ENCODE measurements around the gene ADRA2B. TPM values are rescaled to one million over a fixed set of nuclear protein-coding genes. Genes with fewer than 3 reads are reported as not detected.

The ADRA2B gene
- total RNA-seq, 1 experiment from 2014 or later, result 2.7 TPM

- no peaks in the 10 kb centered on the region for H3K4me1 Mint-ChIP-seq
- H3K27ac Mint-ChIP-seq, result no peak overlapping the region
- H3K27me3 Mint-ChIP-seq (ENCODE audit: low read depth), result peaks cover 17% of the 10 kb centered on the region
- no peak overlapping the region for H2BK15ac ChIP-seq (ENCODE audit: low read depth, low read length)
- no peak overlapping the region for H3K27ac ChIP-seq (ENCODE audit: insufficient read length, low read depth, low read length)
- no peak overlapping the region for H2AFZ ChIP-seq (ENCODE audit: low read length)
- H3K4ac ChIP-seq (ENCODE audit: low read depth, low read length), result no peak overlapping the region
- no peak overlapping the region for H2BK12ac ChIP-seq (ENCODE audit: insufficient read length, low read depth, low read length)
- no peaks in the 10 kb centered on the region for H3K36me3 Mint-ChIP-seq (ENCODE audit: insufficient read depth in 1 of 3, low read depth in 3 of 3)
- H3K4me2 ChIP-seq (ENCODE audit: insufficient read depth, insufficient read length, low read length), result no peak overlapping the region
- no peak overlapping the region for H4K5ac ChIP-seq (ENCODE audit: insufficient read length, low read depth, low read length)
- no peaks in the 10 kb centered on the region for H3K79me1 ChIP-seq (ENCODE audit: insufficient read depth, low read depth, low read length, poor library complexity, severe bottlenecking)
- no peak overlapping the region for H4K8ac ChIP-seq (replicated peaks; ENCODE audit: insufficient read length, low read depth, low read length)
- no peak overlapping the region for H3T11ph ChIP-seq (ENCODE audit: low read length)
- H4K91ac ChIP-seq (ENCODE audit: insufficient read length, low read depth, low read length), result no peak overlapping the region
- H3K27me3 ChIP-seq (ENCODE audit: insufficient read depth, low read length), result no peaks in the 10 kb centered on the region
- no peak overlapping the region for H3K4me3 Mint-ChIP-seq
- H3K4me1 ChIP-seq (ENCODE audit: insufficient read depth, low read length), result no peaks in the 10 kb centered on the region
- H3K23ac ChIP-seq (ENCODE audit: insufficient read length, low read depth, low read length), result no peak overlapping the region
- no peak overlapping the region for H2BK20ac ChIP-seq (ENCODE audit: low read depth, low read length, poor library complexity, severe bottlenecking)
- no peaks in the 10 kb centered on the region for H4K20me1 ChIP-seq (ENCODE audit: control insufficient read depth, insufficient read depth, insufficient read length)
- H3K14ac ChIP-seq (ENCODE audit: insufficient read depth, low read length), result no peak overlapping the region; the same call in 1 of the 2 replicates
- no peak overlapping the region for H2BK5ac ChIP-seq (ENCODE audit: insufficient read length, low read length)
- H3K79me2 ChIP-seq (ENCODE audit: insufficient read depth, low read length), result no peaks in the 10 kb centered on the region
- no peaks in the 10 kb centered on the region for H3K9me3 Mint-ChIP-seq
- no peak overlapping the region for H3K18ac ChIP-seq (ENCODE audit: insufficient read length, low read depth, low read length)
- no peaks in the 10 kb centered on the region for H3K9me3 ChIP-seq (ENCODE audit: control insufficient read depth, low read depth, low read length)
- no peaks in the 10 kb centered on the region for H3K23me2 ChIP-seq (ENCODE audit: insufficient read length, low read depth, low read length, poor library complexity, severe bottlenecking)
- no peak overlapping the region for H3K56ac ChIP-seq (ENCODE audit: insufficient read length, low read depth, low read length)
- H2AK5ac ChIP-seq (ENCODE audit: insufficient read length, low read length), result no peak overlapping the region
- no peak overlapping the region for H3K9ac ChIP-seq (ENCODE audit: extremely low read depth, insufficient read length, low read length)
- no peak for DNase-seq
- no peak for TF ChIP-seq CTCF (conservative IDR thresholded peaks at IDR 0.05)
- no peak overlapping the region for H2BK120ac ChIP-seq (ENCODE audit: low read depth, low read length, poor library complexity, severe bottlenecking)
- no CpG with 5 or more reads among the region's 16 CpGs for WGBS (ENCODE audit: extremely low coverage, insufficient read length, low lambda C conversion rate)
Observed at GRCh38 chr2:96129528-96130120, 13.3 kb upstream of the ADRA2B start.

Data from H9 (cell line).